C4-2B (cell line): Measurements from ENCODE around the gene EXOSC2.
A peak's percentile ranks its signal among the peaks of the same experiment; 100 is the strongest.

Source experiments
- H3K27ac ChIP-seq: fragments of 450-650 bp; 2 replicates; pipeline ENCODE4 v1.5.1; 2017
- CTCF ChIP-seq: fragments of 450-650 bp; conservative IDR thresholded peaks from 2 replicates; pipeline ENCODE4 v1.5.1; 2017; ENCODE audit warnings: mild to moderate bottlenecking
- ZFX ChIP-seq: fragments of 450-650 bp; IDR thresholded peaks from 2 replicates; pipeline ENCODE4 v1.6.1; 2017

The EXOSC2 gene

GRCh38 chr9:130693426-130694191 is at the start of gene EXOSC2:
TSS of gene EXOSC2 (plus strand) at chr9:130693780. CDS start at chr9:130693792, 12 bp downstream.
- no peak for TF ChIP-seq CTCF
- peak; percentile 87 for TF ChIP-seq ZFX

GRCh38 chr9:130651221-130651620 is 42.4 kb upstream of the EXOSC2 start:
- no peak overlapping the region for H3K27ac ChIP-seq
- TF ChIP-seq CTCF (no peak), ZFX (no peak)

More at GRCh38 chr9:130693426-130694191, at the start of gene EXOSC2:
- peak within 1 kb of the TSS; percentile 98 for H3K27ac ChIP-seq

- H3K27ac ChIP-seq = no peak overlapping the region
- no peak for TF ChIP-seq ZFX
- no peak for TF ChIP-seq CTCF
Measured at GRCh38 chr9:130651752-130652151, 41.8 kb upstream of the EXOSC2 start.

GRCh38 chr9:130654879-130655278 is 38.7 kb upstream of the EXOSC2 start:
- no peak overlapping the region for H3K27ac ChIP-seq
- TF ChIP-seq ZFX (no peak), CTCF (no peak)

- no peak overlapping the region for H3K27ac ChIP-seq
- no peak for TF ChIP-seq ZFX
Measured at GRCh38 chr9:130658893-130659698, 34.5 kb upstream of the EXOSC2 start.

- H3K27ac ChIP-seq = no peak overlapping the region
- TF ChIP-seq CTCF (no peak), ZFX (no peak)
Measured at GRCh38 chr9:130659699-130660248, 33.8 kb upstream of the EXOSC2 start.

GRCh38 chr9:130660326-130660682 is 33.3 kb upstream of the EXOSC2 start:
- TF ChIP-seq CTCF (no peak), ZFX (no peak)
- no peak overlapping the region for H3K27ac ChIP-seq
